Measurements from ENCODE around the gene INPP4A. TPM values are rescaled to one million over a fixed set of nuclear protein-coding genes. Genes with fewer than 3 reads are reported as not detected.

INPP4A gene
- total RNA-seq, 1 donor from 2014 or later = 40.7 TPM

DNA sequence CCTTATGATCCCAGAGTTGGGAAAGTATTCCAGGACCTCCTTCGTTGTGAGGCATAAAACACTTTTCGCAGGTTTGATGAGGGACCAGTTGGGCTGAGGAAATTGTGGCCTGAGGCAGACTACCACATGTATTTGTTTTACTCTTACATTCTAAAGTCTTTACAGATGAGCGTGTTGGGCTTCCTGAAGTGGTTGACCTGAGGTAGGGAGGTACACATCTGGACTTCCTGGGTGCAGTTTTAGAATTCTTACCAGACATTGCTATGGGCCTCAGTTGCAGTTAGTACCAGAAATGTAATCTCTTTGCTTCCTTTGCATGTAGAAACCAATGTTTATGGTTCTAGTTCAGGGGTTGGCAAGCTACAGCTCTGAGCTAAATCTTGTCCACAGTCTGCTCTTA lies 114.9 kb downstream of the INPP4A start:
- Mint-ChIP-seq H3K27ac (no peak overlapping the region), H3K27me3 (ENCODE audit: low read depth) (no peaks in the 10 kb centered on the region), H3K4me3 (no peak overlapping the region), H3K36me3 (peaks cover 26% of the 10 kb centered on the region), H3K4me1 (peaks cover 4% of the 10 kb centered on the region), H3K9me3 (no peaks in the 10 kb centered on the region)
- DNase-seq (ENCODE audit: low spot score in 2 of 2, unreplicated experiment in 2 of 2) = no peak
- no peak for TF ChIP-seq CTCF (IDR thresholded peaks at IDR 0.05; ENCODE audit: unreplicated experiment)

DNA sequence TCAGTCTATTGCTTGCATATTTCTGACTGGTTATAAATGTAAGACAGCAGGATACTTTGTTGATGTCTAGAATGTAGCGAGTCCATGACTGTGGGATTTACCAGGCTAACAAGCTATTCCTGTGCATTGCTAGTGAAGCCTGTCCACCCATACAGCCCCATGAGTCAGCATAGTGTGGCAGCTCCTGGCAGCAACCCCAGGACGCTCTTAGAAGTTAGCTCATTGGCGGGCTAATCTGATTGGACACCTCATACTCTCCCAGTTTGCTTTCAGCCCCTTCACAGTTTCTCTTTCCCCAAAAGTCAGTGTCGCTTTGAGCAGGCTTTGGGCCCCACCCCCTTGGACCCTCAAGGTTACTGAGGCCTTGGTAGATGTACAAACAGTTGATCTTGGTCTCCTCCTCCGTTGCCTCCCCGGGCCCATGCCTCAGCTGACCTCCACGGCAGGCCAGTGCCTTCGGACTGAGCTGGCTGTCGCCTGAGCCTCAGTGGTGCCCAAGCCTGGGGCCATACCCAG lies 115.7 kb downstream of the INPP4A start:
- no peak overlapping the region for H3K27ac Mint-ChIP-seq
- H3K4me3 Mint-ChIP-seq = no peak overlapping the region
- peaks cover 24% of the 10 kb centered on the region for H3K36me3 Mint-ChIP-seq
- H3K9me3 Mint-ChIP-seq = no peaks in the 10 kb centered on the region
- H3K27me3 Mint-ChIP-seq (ENCODE audit: low read depth) = no peaks in the 10 kb centered on the region
- DNase-seq (ENCODE audit: low spot score in 2 of 2, unreplicated experiment in 2 of 2) = no peak
- peaks cover 4% of the 10 kb centered on the region for H3K4me1 Mint-ChIP-seq
- TF ChIP-seq CTCF (IDR thresholded peaks at IDR 0.05; ENCODE audit: unreplicated experiment) = no peak

DNA sequence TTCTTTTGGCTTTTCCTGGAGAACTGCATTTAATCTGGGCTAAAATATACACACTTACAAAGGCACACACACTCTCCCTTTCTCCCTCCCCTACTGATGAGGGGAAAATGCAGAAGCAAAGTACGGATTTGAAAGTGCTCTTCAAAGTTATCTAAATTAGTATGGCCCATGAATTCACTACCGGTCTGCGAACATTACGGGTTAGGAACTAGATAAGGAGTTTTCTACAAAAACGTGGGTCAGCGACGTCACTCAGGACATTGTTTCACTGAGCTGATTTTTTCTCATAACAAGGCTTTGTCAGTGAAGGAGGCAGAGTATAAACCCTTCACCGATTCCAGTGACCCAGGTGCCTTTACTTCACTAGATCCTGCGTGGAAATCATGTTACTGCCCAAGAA lies 116.4 kb downstream of the INPP4A start:
- no peak overlapping the region for H3K27ac Mint-ChIP-seq
- no peaks in the 10 kb centered on the region for H3K9me3 Mint-ChIP-seq
- no peak overlapping the region for H3K4me3 Mint-ChIP-seq
- TF ChIP-seq CTCF (IDR thresholded peaks at IDR 0.05; ENCODE audit: unreplicated experiment) = no peak
- no peaks in the 10 kb centered on the region for H3K27me3 Mint-ChIP-seq (ENCODE audit: low read depth)
- DNase-seq (ENCODE audit: low spot score in 2 of 2, unreplicated experiment in 2 of 2) = no peak
- H3K36me3 Mint-ChIP-seq = peaks cover 25% of the 10 kb centered on the region
- peaks cover 4% of the 10 kb centered on the region for H3K4me1 Mint-ChIP-seq

GRCh38 chr2:98561902-98562695 lies 117.4 kb downstream of the INPP4A start:
- DNase-seq (ENCODE audit: low spot score in 2 of 2, unreplicated experiment in 2 of 2) = no peak
- Mint-ChIP-seq H3K36me3 (peaks cover 33% of the 10 kb centered on the region), H3K9me3 (no peaks in the 10 kb centered on the region), H3K4me3 (no peak overlapping the region), H3K27ac (no peak overlapping the region), H3K27me3 (ENCODE audit: low read depth) (no peaks in the 10 kb centered on the region), H3K4me1 (peaks cover 4% of the 10 kb centered on the region)
- no peak for TF ChIP-seq CTCF (IDR thresholded peaks at IDR 0.05; ENCODE audit: unreplicated experiment)

DNA sequence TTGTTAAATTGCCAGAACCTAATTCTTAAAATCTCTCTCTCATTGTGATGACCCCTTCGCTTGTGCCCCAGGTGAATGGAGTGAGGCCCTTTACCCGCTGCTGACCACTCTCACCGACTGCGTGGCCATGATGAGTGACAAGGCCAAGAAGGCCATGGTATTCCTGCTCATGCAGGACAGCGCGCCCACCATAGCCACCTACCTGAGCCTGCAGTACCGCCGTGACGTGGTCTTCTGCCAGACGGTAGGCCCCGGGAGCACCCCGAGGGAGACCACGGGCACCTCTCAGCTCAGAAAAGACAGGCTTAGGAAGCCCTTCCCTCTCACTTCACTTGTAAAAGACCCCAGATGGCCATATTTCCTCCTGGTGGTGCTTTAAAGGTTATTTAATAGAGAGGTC lies 118.7 kb downstream of the INPP4A start:
- no peak for DNase-seq (ENCODE audit: low spot score in 2 of 2, unreplicated experiment in 2 of 2)
- Mint-ChIP-seq H3K27me3 (ENCODE audit: low read depth) (no peaks in the 10 kb centered on the region), H3K4me3 (no peak overlapping the region), H3K27ac (no peak overlapping the region), H3K4me1 (peaks cover 4% of the 10 kb centered on the region), H3K36me3 (peaks cover 28% of the 10 kb centered on the region), H3K9me3 (no peaks in the 10 kb centered on the region)
- TF ChIP-seq CTCF (IDR thresholded peaks at IDR 0.05; ENCODE audit: unreplicated experiment) = no peak
